Astrocyte (in vitro differentiated cells and primary cell): ENCODE data around the gene LACRT. TPM values are rescaled to one million over a fixed set of nuclear protein-coding genes. Genes with fewer than 3 reads are reported as not detected.

Experiments used
- DNase-seq: peaks from one replicate; pipeline ENCODE4 v3.0.0-alpha.2; 2010; ENCODE audit warnings: low read depth
- FAIRE-seq: peaks from 2 replicates; lab custom pipeline; 2011; peaks lifted over from hg19 to GRCh38; lab: Jason Lieb, UNC
- H2AFZ ChIP-seq: 2 replicates; pipeline ENCODE4 v1.6.0; 2012; ENCODE audit warnings: low read depth, low read length, inconsistent platforms
- H3K27ac ChIP-seq: 2 replicates; pipeline ENCODE4 v1.5.1; 2011; ENCODE audit warnings: low read depth, low read length, inconsistent platforms
- H3K27me3 ChIP-seq: 2 replicates; pipeline ENCODE4 v1.6.0; 2011; ENCODE audit warnings: low read length, inconsistent platforms; ENCODE audit not compliant: insufficient read depth
- H3K36me3 ChIP-seq: 2 replicates; pipeline ENCODE4 v1.5.1; 2011; ENCODE audit warnings: low read length, inconsistent platforms; ENCODE audit not compliant: insufficient read depth
- H3K4me1 ChIP-seq: 2 replicates; pipeline ENCODE4 v1.5.1; 2011; ENCODE audit warnings: low read length, inconsistent platforms; ENCODE audit not compliant: insufficient read depth
- H3K4me2 ChIP-seq: 2 replicates; pipeline ENCODE4 v1.6.0; 2012; ENCODE audit warnings: low read length, inconsistent platforms
- H3K4me3 ChIP-seq: 2 replicates; pipeline ENCODE4 v1.5.1; 2011; ENCODE audit warnings: low read depth, mild to moderate bottlenecking, low read length, inconsistent platforms; ENCODE audit not compliant: insufficient read depth
- H3K79me2 ChIP-seq: 2 replicates; pipeline ENCODE4 v1.6.0; 2012; ENCODE audit warnings: mild to moderate bottlenecking, low read length, inconsistent platforms; ENCODE audit not compliant: insufficient read depth
- H3K9ac ChIP-seq: 2 replicates; pipeline ENCODE4 v1.6.0; 2012; ENCODE audit warnings: mild to moderate bottlenecking, low read length, inconsistent platforms
- H3K9me3 ChIP-seq: 2 replicates; pipeline ENCODE4 v1.5.1; 2012; ENCODE audit warnings: low read depth, mild to moderate bottlenecking, low read length, inconsistent platforms; ENCODE audit not compliant: insufficient read depth
- H4K20me1 ChIP-seq: 2 replicates; pipeline ENCODE4 v1.6.0; 2012; ENCODE audit warnings: low read length, inconsistent platforms; ENCODE audit not compliant: insufficient read depth
- H3K27ac Mint-ChIP-seq: one replicate; pipeline ENCODE4 v1.8.0; 2021; ENCODE audit warnings: mild to moderate bottlenecking, mixed read lengths; ENCODE audit not compliant: unreplicated experiment
- H3K27me3 Mint-ChIP-seq: one replicate; pipeline ENCODE4 v1.8.0; 2021; ENCODE audit warnings: low read depth, mixed read lengths; ENCODE audit not compliant: unreplicated experiment
- H3K36me3 Mint-ChIP-seq: one replicate; pipeline ENCODE4 v1.8.0; 2021; ENCODE audit warnings: low read depth, mixed read lengths; ENCODE audit not compliant: unreplicated experiment
- H3K4me1 Mint-ChIP-seq: one replicate; pipeline ENCODE4 v1.8.0; 2021; ENCODE audit warnings: low read depth, mixed read lengths; ENCODE audit not compliant: unreplicated experiment
- H3K4me3 Mint-ChIP-seq: one replicate; pipeline ENCODE4 v1.8.0; 2021; ENCODE audit warnings: mild to moderate bottlenecking, moderate library complexity, mixed read lengths; ENCODE audit not compliant: unreplicated experiment
- H3K9me3 Mint-ChIP-seq: one replicate; pipeline ENCODE4 v1.8.0; 2021; ENCODE audit warnings: mild to moderate bottlenecking, mixed read lengths; ENCODE audit not compliant: unreplicated experiment
- CTCF ChIP-seq: IDR thresholded peaks from 2 replicates; pipeline ENCODE4 v1.5.1; 2011; ENCODE audit warnings: low read depth, mild to moderate bottlenecking, inconsistent platforms, low read length, moderate library complexity; ENCODE audit not compliant: insufficient read depth
- EZH2 ChIP-seq: IDR thresholded peaks from 2 replicates; pipeline ENCODE4 v1.6.1; 2012; ENCODE audit warnings: mild to moderate bottlenecking, low read length, inconsistent platforms; ENCODE audit not compliant: insufficient read depth
- total RNA-seq: library from RNA; stranded (reverse); gene quantifications from 2 replicates; pipeline ENCODE4 v1.2.1, GENCODE V29; 2021

The LACRT gene
- total RNA-seq, 1 donor from 2014 or later: not detected

GRCh38 chr12:54680374-54680773, 45.7 kb upstream of the LACRT start:
- H3K4me1 Mint-ChIP-seq: no peaks in the 10 kb centered on the region

GRCh38 chr12:54678131-54678530, 43.4 kb upstream of the LACRT start:
- Mint-ChIP-seq H3K27ac (no peak overlapping the region), H3K4me3 (no peak overlapping the region), H3K36me3 (no peaks in the 10 kb centered on the region), H3K9me3 (peaks cover 2% of the 10 kb centered on the region), H3K27me3 (peaks cover 16% of the 10 kb centered on the region), H3K4me1 (no peaks in the 10 kb centered on the region)
- Histone ChIP-seq H3K79me2 (no peaks in the 10 kb centered on the region), H3K9ac (no peak overlapping the region), H3K27ac (no peak overlapping the region), H3K4me2 (no peak overlapping the region), H3K9me3 (no peaks in the 10 kb centered on the region), H3K27me3 (no peaks in the 10 kb centered on the region), H3K36me3 (no peaks in the 10 kb centered on the region), H4K20me1 (no peaks in the 10 kb centered on the region), H2AFZ (no peak overlapping the region), H3K4me1 (no peaks in the 10 kb centered on the region), H3K4me3 (no peak overlapping the region)
- FAIRE-seq: no peak
- TF ChIP-seq EZH2 (no peak), CTCF (no peak)
- no peak for DNase-seq

More at GRCh38 chr12:54680374-54680773, 45.7 kb upstream of the LACRT start:
- H3K4me2 ChIP-seq: no peak overlapping the region
- Mint-ChIP-seq H3K36me3 (no peaks in the 10 kb centered on the region), H3K27ac (no peak overlapping the region), H3K27me3 (peaks cover 19% of the 10 kb centered on the region), H3K4me3 (no peak overlapping the region), H3K9me3 (peaks cover 2% of the 10 kb centered on the region)
- no peaks in the 10 kb centered on the region for H3K4me1 ChIP-seq
- no peak overlapping the region for H2AFZ ChIP-seq
- H3K9me3 ChIP-seq: no peaks in the 10 kb centered on the region
- H3K79me2 ChIP-seq: no peaks in the 10 kb centered on the region
- H3K27ac ChIP-seq: no peak overlapping the region
- H3K27me3 ChIP-seq: no peaks in the 10 kb centered on the region
- no peaks in the 10 kb centered on the region for H3K36me3 ChIP-seq
- H3K4me3 ChIP-seq: no peak overlapping the region
- FAIRE-seq (no peak), DNase-seq (no peak)
- no peak overlapping the region for H3K9ac ChIP-seq
- no peaks in the 10 kb centered on the region for H4K20me1 ChIP-seq
- TF ChIP-seq EZH2 (no peak), CTCF (peak; percentile 33)

GRCh38 chr12:54667945-54668344, 33.2 kb upstream of the LACRT start:
- H3K4me2 ChIP-seq: no peak overlapping the region
- no peaks in the 10 kb centered on the region for H3K79me2 ChIP-seq
- no peak for FAIRE-seq
- DNase-seq: no peak
- H3K27ac ChIP-seq: no peak overlapping the region
- no peak overlapping the region for H3K4me3 ChIP-seq
- no peak for TF ChIP-seq EZH2
- TF ChIP-seq CTCF: no peak
- H2AFZ ChIP-seq: no peak overlapping the region
- Mint-ChIP-seq H3K4me1 (no peaks in the 10 kb centered on the region), H3K27ac (no peak overlapping the region), H3K27me3 (no peaks in the 10 kb centered on the region), H3K9me3 (no peaks in the 10 kb centered on the region), H3K4me3 (no peak overlapping the region), H3K36me3 (no peaks in the 10 kb centered on the region)
- H3K36me3 ChIP-seq: no peaks in the 10 kb centered on the region
- no peak overlapping the region for H3K9ac ChIP-seq
- no peaks in the 10 kb centered on the region for H4K20me1 ChIP-seq
- peaks cover 3% of the 10 kb centered on the region for H3K27me3 ChIP-seq
- H3K4me1 ChIP-seq: no peaks in the 10 kb centered on the region
- H3K9me3 ChIP-seq: no peaks in the 10 kb centered on the region
